HepG2 (cell line): ENCODE measurements around the gene RASAL1. TPM values are rescaled to one million over a fixed set of nuclear protein-coding genes. Genes with fewer than 3 reads are reported as not detected.

ENCODE experiments used
- ATAC-seq: fragments of 200-7000 bp; cut with Tn5 transposase; 3 replicates; pipeline ENCODE4 v1.9.1; 2020; ENCODE audit warnings: mild to moderate bottlenecking, moderate library complexity
- BruUV-seq: library from RNA; stranded (reverse); fragments of 400-500 nt; replicated peaks from 2 replicates; lab custom pipeline; 2021; lab: Mats Ljungman, UMichigan
- CTCF ChIA-PET: fragments of 300-600 bp; formaldehyde crosslinking; extraction: SDS; loops from one replicate; lab custom pipeline; 2021; ENCODE audit warnings: low total read pairs, inconsistent platforms, low intra/inter-chr PET ratio; lab: Yijun Ruan, JAX
- POLR2A ChIA-PET: fragments of 350-600 bp; sonication (Branson Sonifier 250); formaldehyde crosslinking; loops from one replicate; lab custom pipeline; 2020; ENCODE audit warnings: antibody characterized with exemption, inconsistent platforms; lab: Yijun Ruan, JAX
- DNase-seq: peaks from one replicate; pipeline ENCODE4 v3.0.0-alpha.2; 2015; ENCODE audit warnings: low spot score
- FAIRE-seq: peaks from 3 replicates; lab custom pipeline; 2011; peaks lifted over from hg19 to GRCh38; lab: Jason Lieb, UNC
- H2AFZ ChIP-seq: one replicate; pipeline ENCODE4 v1.6.1; 2011; ENCODE audit warnings: low read length, inconsistent platforms
- H3K27ac ChIP-seq: fragments of 300-600 bp; 3 replicates; pipeline ENCODE4 v1.8.0; 2011; ENCODE audit warnings: mixed run types, mild to moderate bottlenecking, mixed read lengths, low read length, inconsistent platforms; ENCODE audit not compliant: insufficient read depth; ENCODE audit errors: extremely low read length
- H3K27me3 ChIP-seq, 2 experiments: fragments of 200-600 bp in 1 of 2; 2 replicates in 1 of 2; 3 replicates in 1 of 2; pipeline versions ENCODE4 v1.6.0 to v1.8.0; 2011; ENCODE audit warnings: low read length in 2 of 2, mild to moderate bottlenecking in 2 of 2, moderate library complexity in 2 of 2, inconsistent platforms in 1 of 2; ENCODE audit not compliant: insufficient read depth in 2 of 2, control insufficient read depth in 1 of 2
- H3K36me3 ChIP-seq, 2 experiments: fragments of 200-600 bp in 1 of 2; replicated peaks in 1 of 2; 2 replicates in 1 of 2; 3 replicates in 1 of 2; pipeline versions ENCODE4 v1.5.1 to v1.8.0; 2011; ENCODE audit warnings: low read length in 2 of 2, inconsistent platforms in 1 of 2; ENCODE audit not compliant: insufficient read depth in 2 of 2, control insufficient read depth in 1 of 2
- H3K4me1 ChIP-seq: 2 replicates; pipeline ENCODE4 v1.5.1; 2012; ENCODE audit warnings: low read length, inconsistent platforms; ENCODE audit not compliant: insufficient read depth
- H3K4me2 ChIP-seq: 2 replicates; pipeline ENCODE4 v1.6.0; 2011; ENCODE audit warnings: low read depth, low read length, inconsistent platforms
- H3K4me3 ChIP-seq, 3 experiments: fragments of 200-600 bp in 1 of 3; sonication (generic), shearing (Covaris generic) in 1 of 3; replicated peaks in 1 of 3; 2 replicates each; pipeline ENCODE4 v1.5.1; 2011 to 2016; ENCODE audit warnings: low read length in 3 of 3, inconsistent platforms in 2 of 3, low read depth in 2 of 3, mild to moderate bottlenecking in 2 of 3, control low read depth in 1 of 3, mixed read lengths in 1 of 3; ENCODE audit not compliant: insufficient read depth in 1 of 3
- H3K79me2 ChIP-seq: one replicate; pipeline ENCODE4 v1.6.1; 2011; ENCODE audit warnings: low read length, inconsistent platforms; ENCODE audit not compliant: insufficient read depth
- H3K9ac ChIP-seq: 2 replicates; pipeline ENCODE4 v1.6.0; 2011; ENCODE audit warnings: mild to moderate bottlenecking, low read depth, low read length, inconsistent platforms; ENCODE audit not compliant: insufficient read depth
- H3K9me3 ChIP-seq: 2 replicates; pipeline ENCODE4 v1.5.1; 2012; ENCODE audit warnings: mild to moderate bottlenecking, low read length
- H4K20me1 ChIP-seq: 2 replicates; pipeline ENCODE4 v1.6.0; 2011; ENCODE audit warnings: inconsistent platforms, mild to moderate bottlenecking, low read length, moderate library complexity; ENCODE audit not compliant: insufficient read depth
- WGBS: methylation state at CpG from one replicate; pipeline ENCODE4 v1.1.6; 2017; ENCODE audit warnings: low lambda C conversion rate; 5-methylcytosine and 5-hydroxymethylcytosine counted together
- in situ Hi-C: cut with HindIII; loops from 2 replicates; pipeline ENCODE4 v1.10.0; 2017; ENCODE audit warnings: low pct_unique_long_range_greater_than_20kb; ENCODE audit not compliant: extremely low pct_ligation_motif_present
- intact Hi-C: fragments of 100-400 bp; cut with micrococcal nuclease; formaldehyde crosslinking; loops from one replicate; pipeline ENCODE4 v1.10.0; 2022; ENCODE audit not compliant: unreplicated experiment
- polyA plus RNA-seq, 8 experiments: library from polyadenylated mRNA; depleted of rRNA in 3 of 8; stranded (reverse) in 7 of 8; unstranded in 1 of 8; fragments of >200 nt; fragmentation: Illumina TruSeq in 4 of 8; extraction: Trizol in 4 of 8; gene quantifications; 2 replicates each; pipeline versions ENCODE4 v1.2.1 to v1.2.3, GENCODE V29; 2011 to 2016; ENCODE audit warnings: low read depth in 4 of 8, missing spikeins in 1 of 8, mixed read lengths in 1 of 8; ENCODE audit not compliant: insufficient read depth in 1 of 8
- total RNA-seq, 5 experiments: library from RNA; depleted of rRNA; stranded (reverse); fragments of >200 nt; fragmentation: Illumina TruSeq; extraction: Trizol; gene quantifications; 2 replicates each; pipeline ENCODE4 v1.2.3, GENCODE V29; 2016; ENCODE audit warnings: low read depth in 1 of 5
- TF ChIP-seq, protein P1 (sequence below): sonication (generic); formaldehyde crosslinking; IDR thresholded peaks from 2 replicates; pipeline ENCODE4 v1.5.0; 2020; ENCODE audit warnings: mild to moderate bottlenecking, missing genetic modification reagents, borderline replicate concordance

The RASAL1 gene
- total and polyA plus RNA-seq, 2 of the 13 experiments (the other 11 are each of a cell fraction or from before 2014, with no cell fraction given) = not detected

DNA sequence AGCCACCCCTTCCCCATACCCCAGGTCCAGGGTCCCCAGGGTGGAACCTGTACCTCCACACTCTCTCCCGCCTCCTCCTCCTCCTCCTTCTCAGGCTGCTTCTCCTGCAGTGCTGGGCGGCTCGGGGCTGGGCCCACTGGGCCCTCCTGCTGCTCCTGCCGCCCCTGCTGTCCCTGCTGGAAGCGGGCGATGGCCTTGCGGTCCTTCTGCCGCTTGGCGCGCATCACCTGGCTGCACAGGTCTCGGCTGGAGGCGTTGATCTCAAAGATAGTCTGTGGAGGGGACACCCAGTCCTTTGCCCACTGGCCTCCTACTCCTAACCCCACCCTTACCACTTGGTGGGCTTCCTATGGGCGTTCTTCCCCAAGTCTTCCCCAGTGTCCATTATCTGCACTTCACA lies 28.5 kb upstream of the RASAL1 start:
- Histone ChIP-seq H3K27me3 (no peaks in the 10 kb centered on the region), H3K36me3 (peaks cover 42 to 81% of the 10 kb centered on the region in 2 experiments; a peak in 4 of 5 replicates), H3K4me1 (no peaks in the 10 kb centered on the region), H3K4me2 (no peak overlapping the region), H3K27ac (no peak overlapping the region), H3K9me3 (no peaks in the 10 kb centered on the region), H3K9ac (no peak overlapping the region), H3K4me3 (no peak overlapping the region), H2AFZ (no peak overlapping the region), H4K20me1 (no peaks in the 10 kb centered on the region), H3K79me2 (no peaks in the 10 kb centered on the region)
- no peak for ATAC-seq
- no TSS peak for BruUV-seq
- TF ChIP-seq, protein P1, sequence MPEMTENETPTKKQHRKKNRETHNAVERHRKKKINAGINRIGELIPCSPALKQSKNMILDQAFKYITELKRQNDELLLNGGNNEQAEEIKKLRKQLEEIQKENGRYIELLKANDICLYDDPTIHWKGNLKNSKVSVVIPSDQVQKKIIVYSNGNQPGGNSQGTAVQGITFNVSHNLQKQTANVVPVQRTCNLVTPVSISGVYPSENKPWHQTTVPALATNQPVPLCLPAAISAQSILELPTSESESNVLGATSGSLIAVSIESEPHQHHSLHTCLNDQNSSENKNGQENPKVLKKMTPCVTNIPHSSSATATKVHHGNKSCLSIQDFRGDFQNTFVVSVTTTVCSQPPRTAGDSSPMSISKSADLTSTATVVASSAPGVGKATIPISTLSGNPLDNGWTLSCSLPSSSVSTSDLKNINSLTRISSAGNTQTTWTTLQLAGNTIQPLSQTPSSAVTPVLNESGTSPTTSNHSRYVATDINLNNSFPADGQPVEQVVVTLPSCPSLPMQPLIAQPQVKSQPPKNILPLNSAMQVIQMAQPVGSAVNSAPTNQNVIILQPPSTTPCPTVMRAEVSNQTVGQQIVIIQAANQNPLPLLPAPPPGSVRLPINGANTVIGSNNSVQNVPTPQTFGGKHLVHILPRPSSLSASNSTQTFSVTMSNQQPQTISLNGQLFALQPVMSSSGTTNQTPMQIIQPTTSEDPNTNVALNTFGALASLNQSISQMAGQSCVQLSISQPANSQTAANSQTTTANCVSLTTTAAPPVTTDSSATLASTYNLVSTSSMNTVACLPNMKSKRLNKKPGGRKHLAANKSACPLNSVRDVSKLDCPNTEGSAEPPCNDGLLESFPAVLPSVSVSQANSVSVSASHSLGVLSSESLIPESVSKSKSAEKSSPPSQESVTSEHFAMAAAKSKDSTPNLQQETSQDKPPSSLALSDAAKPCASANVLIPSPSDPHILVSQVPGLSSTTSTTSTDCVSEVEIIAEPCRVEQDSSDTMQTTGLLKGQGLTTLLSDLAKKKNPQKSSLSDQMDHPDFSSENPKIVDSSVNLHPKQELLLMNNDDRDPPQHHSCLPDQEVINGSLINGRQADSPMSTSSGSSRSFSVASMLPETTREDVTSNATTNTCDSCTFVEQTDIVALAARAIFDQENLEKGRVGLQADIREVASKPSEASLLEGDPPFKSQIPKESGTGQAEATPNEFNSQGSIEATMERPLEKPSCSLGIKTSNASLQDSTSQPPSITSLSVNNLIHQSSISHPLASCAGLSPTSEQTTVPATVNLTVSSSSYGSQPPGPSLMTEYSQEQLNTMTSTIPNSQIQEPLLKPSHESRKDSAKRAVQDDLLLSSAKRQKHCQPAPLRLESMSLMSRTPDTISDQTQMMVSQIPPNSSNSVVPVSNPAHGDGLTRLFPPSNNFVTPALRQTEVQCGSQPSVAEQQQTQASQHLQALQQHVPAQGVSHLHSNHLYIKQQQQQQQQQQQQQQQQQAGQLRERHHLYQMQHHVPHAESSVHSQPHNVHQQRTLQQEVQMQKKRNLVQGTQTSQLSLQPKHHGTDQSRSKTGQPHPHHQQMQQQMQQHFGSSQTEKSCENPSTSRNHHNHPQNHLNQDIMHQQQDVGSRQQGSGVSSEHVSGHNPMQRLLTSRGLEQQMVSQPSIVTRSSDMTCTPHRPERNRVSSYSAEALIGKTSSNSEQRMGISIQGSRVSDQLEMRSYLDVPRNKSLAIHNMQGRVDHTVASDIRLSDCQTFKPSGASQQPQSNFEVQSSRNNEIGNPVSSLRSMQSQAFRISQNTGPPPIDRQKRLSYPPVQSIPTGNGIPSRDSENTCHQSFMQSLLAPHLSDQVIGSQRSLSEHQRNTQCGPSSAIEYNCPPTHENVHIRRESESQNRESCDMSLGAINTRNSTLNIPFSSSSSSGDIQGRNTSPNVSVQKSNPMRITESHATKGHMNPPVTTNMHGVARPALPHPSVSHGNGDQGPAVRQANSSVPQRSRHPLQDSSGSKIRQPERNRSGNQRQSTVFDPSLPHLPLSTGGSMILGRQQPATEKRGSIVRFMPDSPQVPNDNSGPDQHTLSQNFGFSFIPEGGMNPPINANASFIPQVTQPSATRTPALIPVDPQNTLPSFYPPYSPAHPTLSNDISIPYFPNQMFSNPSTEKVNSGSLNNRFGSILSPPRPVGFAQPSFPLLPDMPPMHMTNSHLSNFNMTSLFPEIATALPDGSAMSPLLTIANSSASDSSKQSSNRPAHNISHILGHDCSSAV (CRISPR knock-in tag) = no peak
- CTCF ChIA-PET = no interaction called here
- intact Hi-C loops (no loop called here), in situ Hi-C loops (no loop called here)
- no peak for FAIRE-seq
- POLR2A ChIA-PET = no interaction called here
- 98% methylated on average over 13 of the region's 13 CpGs for WGBS
- DNase-seq = no peak
